Smooth muscle cell (in vitro differentiated cells): Measurements from ENCODE around the gene ARPC2. TPM values are rescaled to one million over a fixed set of nuclear protein-coding genes. Genes with fewer than 3 reads are reported as not detected.

ENCODE experiments used
- DNase-seq: peaks from one replicate; lab custom pipeline; 2025; ENCODE audit not compliant: unreplicated experiment; lab: John Stamatoyannopoulos, UW
- H2AFZ ChIP-seq: fragments of 200-600 bp; sonication (generic); 2 replicates; pipeline ENCODE4 v1.6.0; 2016; ENCODE audit warnings: antibody characterized with exemption, low read depth, mild to moderate bottlenecking
- H3F3A ChIP-seq: fragments of 200-600 bp; sonication (generic); 2 replicates; pipeline ENCODE4 v1.6.0; 2017; ENCODE audit warnings: antibody characterized with exemption, low read depth
- H3K27ac ChIP-seq: fragments of 200-600 bp; sonication (generic); 2 replicates; pipeline ENCODE4 v1.5.1; 2016; ENCODE audit warnings: low read depth, mild to moderate bottlenecking
- H3K27me3 ChIP-seq: fragments of 200-600 bp; sonication (generic); 2 replicates; pipeline ENCODE4 v1.6.1; 2016; ENCODE audit warnings: low read depth, mild to moderate bottlenecking
- H3K36me3 ChIP-seq: fragments of 200-600 bp; sonication (generic); 2 replicates; pipeline ENCODE4 v1.5.1; 2016; ENCODE audit warnings: low read depth
- H3K4me1 ChIP-seq: fragments of 200-600 bp; sonication (generic); 2 replicates; pipeline ENCODE4 v1.5.1; 2016; ENCODE audit warnings: low read depth
- H3K4me2 ChIP-seq: fragments of 200-600 bp; sonication (generic); 2 replicates; pipeline ENCODE4 v1.6.0; 2016; ENCODE audit warnings: mild to moderate bottlenecking
- H3K4me3 ChIP-seq: fragments of 200-600 bp; sonication (generic); 2 replicates; pipeline ENCODE4 v1.5.1; 2016; ENCODE audit warnings: mild to moderate bottlenecking
- H3K79me2 ChIP-seq: fragments of 200-600 bp; sonication (generic); 2 replicates; pipeline ENCODE4 v1.6.0; 2016; ENCODE audit warnings: low read depth, mild to moderate bottlenecking
- H3K9ac ChIP-seq: fragments of 200-600 bp; sonication (generic); 2 replicates; pipeline ENCODE4 v1.6.0; 2016; ENCODE audit warnings: low read depth
- H3K9me3 ChIP-seq: fragments of 200-600 bp; sonication (generic); replicated peaks from 2 replicates; pipeline ENCODE4 v1.5.1; 2016; ENCODE audit warnings: low read depth
- H4K20me1 ChIP-seq: fragments of 200-600 bp; sonication (generic); 2 replicates; pipeline ENCODE4 v1.6.0; 2016; ENCODE audit warnings: low read depth
- WGBS: methylation state at CpG from one replicate; pipeline ENCODE4 v1.1.7; 2016; ENCODE audit warnings: low lambda C conversion rate; 5-methylcytosine and 5-hydroxymethylcytosine counted together
- polyA plus RNA-seq: library from polyadenylated mRNA; unstranded; fragments of >200 nt; fragmentation: Nextera tagmentation; extraction: Ambion mirVana; gene quantifications from 2 replicates; pipeline ENCODE4 v1.2.1, GENCODE V29; 2016
- total RNA-seq: library from RNA; depleted of rRNA; stranded (reverse); fragments of >200 nt; gene quantifications from 2 replicates; pipeline ENCODE4 v1.2.3, GENCODE V29; 2014
- TF ChIP-seq, protein P1 (sequence below): fragments of 200-600 bp; sonication (generic); IDR thresholded peaks from 2 replicates; pipeline ENCODE4 v1.5.1; 2017; ENCODE audit warnings: borderline replicate concordance, mild to moderate bottlenecking, antibody characterized with exemption; ENCODE audit not compliant: insufficient read depth, poor library complexity, severe bottlenecking

Gene ARPC2
- total and polyA plus RNA-seq, 2 experiments from 2014 or later = 653 to 858 TPM

GRCh38 chr2:218260166-218260565 lies 43.2 kb downstream of the ARPC2 start:
- TF ChIP-seq, protein P1, sequence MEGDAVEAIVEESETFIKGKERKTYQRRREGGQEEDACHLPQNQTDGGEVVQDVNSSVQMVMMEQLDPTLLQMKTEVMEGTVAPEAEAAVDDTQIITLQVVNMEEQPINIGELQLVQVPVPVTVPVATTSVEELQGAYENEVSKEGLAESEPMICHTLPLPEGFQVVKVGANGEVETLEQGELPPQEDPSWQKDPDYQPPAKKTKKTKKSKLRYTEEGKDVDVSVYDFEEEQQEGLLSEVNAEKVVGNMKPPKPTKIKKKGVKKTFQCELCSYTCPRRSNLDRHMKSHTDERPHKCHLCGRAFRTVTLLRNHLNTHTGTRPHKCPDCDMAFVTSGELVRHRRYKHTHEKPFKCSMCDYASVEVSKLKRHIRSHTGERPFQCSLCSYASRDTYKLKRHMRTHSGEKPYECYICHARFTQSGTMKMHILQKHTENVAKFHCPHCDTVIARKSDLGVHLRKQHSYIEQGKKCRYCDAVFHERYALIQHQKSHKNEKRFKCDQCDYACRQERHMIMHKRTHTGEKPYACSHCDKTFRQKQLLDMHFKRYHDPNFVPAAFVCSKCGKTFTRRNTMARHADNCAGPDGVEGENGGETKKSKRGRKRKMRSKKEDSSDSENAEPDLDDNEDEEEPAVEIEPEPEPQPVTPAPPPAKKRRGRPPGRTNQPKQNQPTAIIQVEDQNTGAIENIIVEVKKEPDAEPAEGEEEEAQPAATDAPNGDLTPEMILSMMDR = no peak
- Histone ChIP-seq H3K9ac (no peak overlapping the region), H3K9me3 (no peaks in the 10 kb centered on the region), H3F3A (peaks cover 46% of the 10 kb centered on the region), H2AFZ (no peak overlapping the region), H3K4me3 (no peak overlapping the region), H3K27me3 (no peaks in the 10 kb centered on the region), H4K20me1 (peaks cover 11% of the 10 kb centered on the region), H3K4me1 (peaks cover 15% of the 10 kb centered on the region), H3K27ac (peak overlapping the region; percentile 90), H3K4me2 (peak overlapping the region; percentile 30), H3K79me2 (no peaks in the 10 kb centered on the region), H3K36me3 (peaks cover 2% of the 10 kb centered on the region)
- no peak for DNase-seq
- WGBS = 87% methylated on average over 5 of the region's 5 CpGs

- peak within 1 kb of the TSS; percentile 40 for H3K4me2 ChIP-seq
- H4K20me1 ChIP-seq = peaks cover 5% of the 10 kb centered on the region
- no peaks in the 10 kb centered on the region for H3K36me3 ChIP-seq
- no peak for DNase-seq
- H3K9me3 ChIP-seq = no peaks in the 10 kb centered on the region
- H3K4me3 ChIP-seq = no peak within 1 kb of the TSS
- 47% methylated on average over 10 of the region's 10 CpGs for WGBS
- TF ChIP-seq, protein P1 = no peak
- H3K9ac ChIP-seq = peak within 1 kb of the TSS; percentile 67
- peak within 1 kb of the TSS; percentile 90 for H3K27ac ChIP-seq
- no peaks in the 10 kb centered on the region for H3K79me2 ChIP-seq
- no peak within 1 kb of the TSS for H2AFZ ChIP-seq
- peaks cover 15% of the 10 kb centered on the region for H3K4me1 ChIP-seq
- peaks cover 40% of the 10 kb centered on the region for H3F3A ChIP-seq
- H3K27me3 ChIP-seq = no peaks in the 10 kb centered on the region
Observed at GRCh38 chr2:218260742-218261422, 43.9 kb downstream of the ARPC2 start, which contains the start of gene GPBAR1. Gene GPBAR1, plus strand, starts transcription at chr2:218261015. Its CDS starts 1,710 bp downstream, at chr2:218262725.

DNA sequence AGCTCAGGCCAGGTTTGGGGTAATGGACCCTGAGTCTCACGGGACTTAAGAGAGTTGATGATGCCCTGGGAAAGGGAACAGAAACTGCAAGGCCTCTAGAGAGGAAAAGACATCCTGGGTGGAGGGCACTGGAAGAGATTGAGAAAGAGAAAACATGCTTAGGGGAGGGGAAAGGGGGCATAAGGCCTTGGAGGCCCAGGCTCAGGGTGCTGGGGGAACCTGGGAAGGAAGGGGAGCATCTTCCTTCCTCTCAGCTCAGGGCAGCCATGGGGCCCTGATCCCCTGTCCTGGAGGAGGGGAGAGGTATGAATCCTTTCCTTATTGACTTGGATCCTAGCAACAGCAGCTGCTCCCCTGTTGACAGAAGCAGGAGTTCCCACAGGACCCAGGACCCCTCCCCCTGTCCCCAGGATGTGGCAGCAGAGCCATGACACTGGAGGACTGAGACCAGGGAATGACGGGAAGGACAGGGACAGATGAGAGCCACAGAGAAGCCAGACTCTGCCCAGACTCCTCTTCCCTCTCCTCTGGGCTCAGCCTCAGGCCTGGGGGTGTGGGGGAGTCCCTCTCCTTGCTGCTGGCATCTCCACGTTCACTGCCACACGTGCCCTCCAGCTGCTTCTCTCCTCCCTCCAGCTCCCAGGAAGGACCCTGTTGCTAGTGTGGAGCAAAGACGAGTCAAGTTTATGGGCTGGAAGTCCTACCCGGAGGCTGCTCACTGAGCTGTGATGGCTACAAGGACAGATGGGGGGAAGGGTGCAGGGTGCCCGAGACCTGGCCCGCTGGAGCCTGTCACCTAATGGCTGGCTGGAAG lies 44.6 kb downstream of the ARPC2 start:
- Histone ChIP-seq H3K36me3 (no peaks in the 10 kb centered on the region), H3K4me1 (peaks cover 15% of the 10 kb centered on the region), H3K4me3 (no peak overlapping the region), H3K27me3 (no peaks in the 10 kb centered on the region), H3K27ac (peak overlapping the region; percentile 90), H3K9me3 (no peaks in the 10 kb centered on the region), H3K9ac (no peak overlapping the region), H3K4me2 (peak overlapping the region; percentile 30), H3F3A (peaks cover 34% of the 10 kb centered on the region), H3K79me2 (no peaks in the 10 kb centered on the region), H4K20me1 (peaks cover 5% of the 10 kb centered on the region), H2AFZ (no peak overlapping the region)
- WGBS = 48% methylated on average over 8 of the region's 8 CpGs
- TF ChIP-seq, protein P1 = no peak
- DNase-seq = no peak
